K562 (cell line): ENCODE data around the gene MDM1. TPM values are rescaled to one million over a fixed set of nuclear protein-coding genes. Genes with fewer than 3 reads are reported as not detected.

Experiments used
- ATAC-seq: fragments of 200-7000 bp; cut with Tn5 transposase; 3 replicates; pipeline ENCODE4 v1.9.1; 2020; ENCODE audit warnings: moderate library complexity
- BruUV-seq: library from RNA; stranded (reverse); fragments of 400-500 nt; replicated peaks from 2 replicates; lab custom pipeline; 2021; lab: Mats Ljungman, UMichigan
- CTCF ChIA-PET: fragments of 300-600 bp; formaldehyde crosslinking; extraction: SDS; loops from one replicate; lab custom pipeline; 2021; ENCODE audit warnings: low intra/inter-chr PET ratio; lab: Yijun Ruan, JAX
- POLR2A ChIA-PET: fragments of 300-600, 350-650 bp; sonication (Branson Sonifier 250); formaldehyde crosslinking; extraction: SDS; loops from one replicate; lab custom pipeline; 2021; ENCODE audit warnings: antibody characterized with exemption, inconsistent platforms; lab: Yijun Ruan, JAX
- DNase-seq, 4 experiments: peaks; one replicate each; pipeline versions ENCODE4 v3.0.0 to v3.0.0-alpha.2; 2011 to 2018; ENCODE audit warnings: low spot score in 3 of 4, mixed read lengths in 3 of 4; ENCODE audit errors: extremely low read depth in 1 of 4
- FAIRE-seq: peaks from 2 replicates; lab custom pipeline; 2011; peaks lifted over from hg19 to GRCh38; lab: Jason Lieb, UNC
- H2AFZ ChIP-seq: 2 replicates; pipeline ENCODE4 v1.6.0; 2011; ENCODE audit warnings: low read depth, low read length, control low read depth, inconsistent platforms
- H3K27ac ChIP-seq: fragments of 200-600 bp; 3 replicates; pipeline ENCODE4 v1.8.0; 2011; ENCODE audit warnings: low read depth, mild to moderate bottlenecking, control low read depth, inconsistent platforms, low read length, moderate library complexity, mixed read lengths; ENCODE audit errors: extremely low read depth
- H3K27me3 ChIP-seq, 2 experiments: fragments of 300-600 bp in 1 of 2; 2 replicates in 1 of 2; 3 replicates in 1 of 2; pipeline versions ENCODE4 v1.6.0 to v1.8.0; 2011; ENCODE audit warnings: inconsistent platforms in 2 of 2, low read length in 2 of 2, mild to moderate bottlenecking in 1 of 2, mixed read lengths in 1 of 2, moderate library complexity in 1 of 2; ENCODE audit not compliant: control insufficient read depth in 2 of 2, insufficient read depth in 2 of 2
- H3K36me3 ChIP-seq: fragments of 300-600 bp; 3 replicates; pipeline ENCODE4 v1.8.0; 2011; ENCODE audit warnings: mild to moderate bottlenecking, low read length, inconsistent platforms; ENCODE audit not compliant: control insufficient read depth, insufficient read depth
- H3K4me1 ChIP-seq, 2 experiments: fragments of 200-600 bp in 1 of 2; replicated peaks in 1 of 2; 2 replicates in 1 of 2; 3 replicates in 1 of 2; pipeline versions ENCODE4 v1.5.1 to v1.8.0; 2011; ENCODE audit warnings: inconsistent platforms in 2 of 2, low read length in 2 of 2, mild to moderate bottlenecking in 1 of 2, mixed read lengths in 1 of 2, moderate library complexity in 1 of 2; ENCODE audit not compliant: control insufficient read depth in 2 of 2, insufficient read depth in 2 of 2
- H3K4me2 ChIP-seq: 2 replicates; pipeline ENCODE4 v1.6.1; 2011; ENCODE audit warnings: low read length, control low read depth, inconsistent platforms, mixed read lengths; ENCODE audit not compliant: insufficient read depth
- H3K4me3 ChIP-seq: fragments of 200-600 bp; sonication (generic), shearing (Covaris generic); 2 replicates; pipeline ENCODE4 v1.5.1; 2016; ENCODE audit warnings: control low read depth, inconsistent platforms
- H3K79me2 ChIP-seq: fragments of 200-600 bp; 3 replicates; pipeline ENCODE4 v1.8.0; 2011; ENCODE audit warnings: low read length, inconsistent platforms; ENCODE audit not compliant: control insufficient read depth, insufficient read depth
- H3K9ac ChIP-seq, 2 experiments: 2 replicates each; pipeline versions ENCODE4 v1.6.0 to v1.6.1; 2011; ENCODE audit warnings: low read depth in 2 of 2, low read length in 2 of 2, control low read depth in 1 of 2, inconsistent platforms in 1 of 2, mild to moderate bottlenecking in 1 of 2, mixed read lengths in 1 of 2; ENCODE audit not compliant: insufficient read depth in 1 of 2
- H3K9me1 ChIP-seq: one replicate; pipeline ENCODE4 v1.6.0; 2011; ENCODE audit warnings: inconsistent platforms, mild to moderate bottlenecking, low read length, moderate library complexity; ENCODE audit not compliant: control insufficient read depth, insufficient read depth
- H3K9me3 ChIP-seq: replicated peaks from 2 replicates; pipeline ENCODE4 v1.5.1; 2011; ENCODE audit warnings: low read depth, low read length, inconsistent platforms; ENCODE audit not compliant: control insufficient read depth, insufficient read depth
- H4K20me1 ChIP-seq: replicated peaks from 2 replicates; pipeline ENCODE4 v1.6.1; 2011; ENCODE audit warnings: low read length, inconsistent platforms, mixed read lengths; ENCODE audit not compliant: control insufficient read depth, insufficient read depth
- CC2D1A ChIP-seq: fragments of 450-650 bp; IDR thresholded peaks from 2 replicates; pipeline ENCODE4 v1.6.1; 2017; ENCODE audit warnings: mild to moderate bottlenecking
- KLF1 ChIP-seq: fragments of 450-650 bp; IDR thresholded peaks from 2 replicates; pipeline ENCODE4 v1.6.1; 2016; ENCODE audit warnings: missing genetic modification characterization, missing compliant biosample characterization
- MEIS2 ChIP-seq: fragments of 450-650 bp; IDR thresholded peaks from 2 replicates; pipeline ENCODE4 v1.6.1; 2014; ENCODE audit warnings: mild to moderate bottlenecking; ENCODE audit not compliant: partially characterized antibody
- MNT ChIP-seq, 2 experiments: fragments of 450-650 bp; conservative IDR thresholded peaks; 2 replicates each; pipeline ENCODE4 v1.6.1; 2017; ENCODE audit warnings: mild to moderate bottlenecking in 2 of 2, moderate library complexity in 2 of 2
- MYC ChIP-seq, 2 experiments: fragments of 250-450 bp in 1 of 2; sonication (Bioruptor Pico) in 1 of 2; IDR thresholded peaks; 2 replicates each; pipeline versions ENCODE4 v1.5.1 to v1.6.1; 2012 to 2021; ENCODE audit warnings: low read depth in 2 of 2, borderline replicate concordance in 1 of 2, improper control_type of control experiment in 1 of 2, low read length in 1 of 2, mild to moderate bottlenecking in 1 of 2, moderate library complexity in 1 of 2
- NFIC ChIP-seq: fragments of 450-650 bp; IDR thresholded peaks from 2 replicates; pipeline ENCODE4 v1.6.1; 2017; ENCODE audit warnings: mild to moderate bottlenecking, inconsistent platforms
- PBX2 ChIP-seq, 2 experiments: IDR thresholded peaks in 1 of 2; conservative IDR thresholded peaks in 1 of 2; 2 replicates each; pipeline ENCODE4 v1.6.1; 2016; ENCODE audit warnings: low read depth in 2 of 2, mild to moderate bottlenecking in 1 of 2, missing compliant biosample characterization in 1 of 2, missing genetic modification characterization in 1 of 2, moderate library complexity in 1 of 2
- PML ChIP-seq: IDR thresholded peaks from 2 replicates; pipeline ENCODE4 v1.6.1; 2012; ENCODE audit warnings: low read length, inconsistent platforms
- RFX1 ChIP-seq: fragments of 450-650 bp; IDR thresholded peaks from 2 replicates; pipeline ENCODE4 v1.6.1; 2016; ENCODE audit warnings: mild to moderate bottlenecking, moderate library complexity
- THRAP3 ChIP-seq: fragments of 450-650 bp; IDR thresholded peaks from 2 replicates; pipeline ENCODE4 v1.6.1; 2016; ENCODE audit warnings: mild to moderate bottlenecking, inconsistent platforms, borderline replicate concordance
- ZFX ChIP-seq: sonication (generic); formaldehyde crosslinking; IDR thresholded peaks from 2 replicates; pipeline ENCODE4 v1.8.0; 2022; ENCODE audit warnings: mild to moderate bottlenecking, missing genetic modification reagents, moderate library complexity
- ZNF77 ChIP-seq: fragments of 250-450 bp; sonication (Bioruptor Pico); IDR thresholded peaks from 2 replicates; pipeline ENCODE4 v1.5.0; 2020
- WGBS: fragments of 100-300 bp; shearing (Covaris generic); methylation state at CpG from one replicate; pipeline ENCODE4 v1.1.6; 2016; ENCODE audit warnings: low coverage, mixed read lengths; ENCODE audit not compliant: insufficient coverage; ENCODE audit errors: missing lambda C conversion rate; 5-methylcytosine and 5-hydroxymethylcytosine counted together
- in situ Hi-C: fragments of 300-500 bp; cut with MboI; formaldehyde crosslinking; loops from 4 replicates; pipeline ENCODE4 v1.15.0; 2018; ENCODE audit warnings: inconsistent platforms, mixed read lengths
- intact Hi-C: fragments of 100-400 bp; cut with micrococcal nuclease; formaldehyde crosslinking; loops from 2 replicates; pipeline ENCODE4 v1.14.2; 2022
- polyA plus RNA-seq, 8 experiments: library from polyadenylated mRNA; depleted of rRNA in 4 of 8; stranded (reverse) in 5 of 8; unstranded in 3 of 8; fragments of >200 nt; fragmentation: Nextera tagmentation in 2 of 8; fragmentation: Illumina TruSeq in 1 of 8; extraction: Ambion mirVana in 2 of 8; extraction: Trizol in 1 of 8; gene quantifications; 2 replicates each; pipeline versions ENCODE4 v1.2.1 to v1.2.3, GENCODE V29; 2011 to 2014; ENCODE audit warnings: inconsistent platforms in 1 of 8, missing spikeins in 1 of 8
- total RNA-seq, 7 experiments: library from RNA; depleted of rRNA in 6 of 7; stranded (reverse); fragments of >200 nt in 6 of 7; fragmentation: Illumina TruSeq in 2 of 7; extraction: Trizol in 2 of 7; gene quantifications; 2 replicates each; pipeline versions ENCODE4 v1.2.1 to v1.2.3, GENCODE V29; 2011 to 2021; ENCODE audit warnings: low replicate concordance in 1 of 7

The MDM1 gene
- total and polyA plus RNA-seq, 9 of the 15 experiments (the other 6 are each of a cell fraction or from before 2014, with no cell fraction given), result 7.5 to 16.8 (median 13.1) TPM

- H3K9ac ChIP-seq, result no peak overlapping the region
- intact Hi-C loops, result loop anchor here (10.0 kb wide), 1 partner anchor 140 kb away; no protein-coding TSS in a partner anchor
- no peak for DNase-seq
- TF ChIP-seq MYC (IDR thresholded peaks at IDR 0.05; ENCODE audit: low read depth, low read length) (no peak), MYC (CRISPR knock-in tag; IDR thresholded peaks at IDR 0.05; ENCODE audit: borderline replicate concordance, low read depth) (no peak), PBX2 (CRISPR knock-in tag; IDR thresholded peaks at IDR 0.05; ENCODE audit: low read depth) (no peak), PBX2 (tag; conservative IDR thresholded peaks at IDR 0.05; ENCODE audit: low read depth) (no peak), THRAP3 (no peak), ZFX (no peak), ZNF77 (CRISPR knock-in tag) (no peak), MNT (conservative IDR thresholded peaks at IDR 0.05) (no peak), KLF1 (tag) (no peak), CC2D1A (no peak), PML (no peak), NFIC (no peak), RFX1 (no peak), MEIS2 (no peak)
- H3K36me3 ChIP-seq, result no peaks in the 10 kb centered on the region
- CTCF ChIA-PET, result no interaction called here
- ATAC-seq, result no peak
- POLR2A ChIA-PET, result interaction anchor here (0.6 to 0.8 kb wide), 2 partner anchors 16 to 409 kb away, joined by 3 read pairs; no protein-coding TSS in a partner anchor
- 4% methylated on average over 4 of the region's 4 CpGs for WGBS
- no peak for FAIRE-seq
- H2AFZ ChIP-seq, result 0 out of 2 replicates have a peak overlapping the region, but pooled peaks have one; percentile 17
- no peak overlapping the region for H3K27ac ChIP-seq
- H3K27me3 ChIP-seq, result peaks cover 0 to 7% of the 10 kb centered on the region in 2 experiments; a peak in 2 of 5 replicates
- in situ Hi-C loops, result no loop called here
- no peaks in the 10 kb centered on the region for H4K20me1 ChIP-seq
- H3K79me2 ChIP-seq, result no peaks in the 10 kb centered on the region
- no peaks in the 10 kb centered on the region for H3K9me1 ChIP-seq
- H3K4me3 ChIP-seq, result no peak overlapping the region
- H3K9me3 ChIP-seq, result no peaks in the 10 kb centered on the region
- H3K4me2 ChIP-seq, result no peak overlapping the region
- peaks cover 0 to 17% of the 10 kb centered on the region in 2 experiments; a peak in 3 of 5 replicates for H3K4me1 ChIP-seq
- BruUV-seq, result no TSS peak
These were observed 22.9 kb upstream of the MDM1 start for GRCh38 chr12:68354977-68355541.
